Activated CD4-positive, alpha-beta T cell treated with anti-CD3 and anti-CD28 coated beads, Interleukin-2, amount 10 ng/mL, durations not matched to agents 7 days and 5 days (primary cell): ENCODE data around the gene GIGYF2. TPM values are rescaled to one million over a fixed set of nuclear protein-coding genes. Genes with fewer than 3 reads are reported as not detected.
"Not testable (repeated sequence)": the region's sequence is repeated elsewhere in the genome, so short reads cannot be mapped to it uniquely, and the experiment has no call there.

Experiments
- CTCF ChIA-PET: fragments of 350-600 bp; sonication (Branson Sonifier 250); formaldehyde crosslinking; loops from one replicate; lab custom pipeline; 2021; ENCODE audit warnings: antibody characterized with exemption; lab: Charles Lee
- POLR2A ChIA-PET: fragments of 350-600 bp; sonication (Branson Sonifier 250); formaldehyde crosslinking; loops from one replicate; lab custom pipeline; 2021; ENCODE audit warnings: antibody characterized with exemption; lab: Charles Lee
- DNase-seq: peaks from one replicate; pipeline ENCODE4 v3.0.0-alpha.2; 2020
- H3K27ac Mint-ChIP-seq: one replicate; pipeline ENCODE4 v1.8.0; 2021; ENCODE audit warnings: mild to moderate bottlenecking, moderate library complexity, mixed read lengths
- H3K27me3 Mint-ChIP-seq: one replicate; pipeline ENCODE4 v1.8.0; 2021; ENCODE audit warnings: mixed read lengths
- H3K36me3 Mint-ChIP-seq: one replicate; pipeline ENCODE4 v1.8.0; 2021; ENCODE audit warnings: low read depth, mixed read lengths
- H3K4me1 Mint-ChIP-seq: one replicate; pipeline ENCODE4 v1.8.0; 2021; ENCODE audit warnings: mixed read lengths
- H3K4me3 Mint-ChIP-seq: one replicate; pipeline ENCODE4 v1.8.0; 2021; ENCODE audit warnings: mild to moderate bottlenecking, moderate library complexity, mixed read lengths
- H3K9me3 Mint-ChIP-seq: one replicate; pipeline ENCODE4 v1.8.0; 2021; ENCODE audit warnings: mixed read lengths
- total RNA-seq, 2 experiments: library from RNA; stranded (reverse); gene quantifications; one replicate each; pipeline ENCODE4 v1.2.3, GENCODE V29; 2021

The GIGYF2 gene
- total RNA-seq, 2 experiments from 2014 or later, result 54.3 to 58.7 TPM

- Mint-ChIP-seq H3K27me3 (peaks cover 6% of the 10 kb centered on the region), H3K9me3 (no peaks in the 10 kb centered on the region), H3K27ac (no peak overlapping the region), H3K4me1 (peaks cover 5% of the 10 kb centered on the region), H3K36me3 (no peaks in the 10 kb centered on the region), H3K4me3 (no peak overlapping the region)
- ChIA-PET CTCF (interaction anchor here (0.6 kb wide), 1 partner anchor 1173 kb away, joined by 3 read pairs; no protein-coding TSS in a partner anchor), POLR2A (no interaction called here)
- DNase-seq, result no peak
Observed at GRCh38 chr2:232672588-232672987, 24.5 kb upstream of the GIGYF2 start.

- H3K4me3 Mint-ChIP-seq, result no peak overlapping the region
- no peaks in the 10 kb centered on the region for H3K9me3 Mint-ChIP-seq
- DNase-seq, result no peak
- H3K4me1 Mint-ChIP-seq, result peaks cover 5% of the 10 kb centered on the region
- no peaks in the 10 kb centered on the region for H3K36me3 Mint-ChIP-seq
- H3K27me3 Mint-ChIP-seq, result peaks cover 7% of the 10 kb centered on the region
- H3K27ac Mint-ChIP-seq, result no peak overlapping the region
- ChIA-PET POLR2A (no interaction called here), CTCF (no interaction called here)
Observed at GRCh38 chr2:232674491-232674890, 22.6 kb upstream of the GIGYF2 start.

- ChIA-PET CTCF (no interaction called here), POLR2A (no interaction called here)
- H3K36me3 Mint-ChIP-seq, result no peaks in the 10 kb centered on the region
- H3K27ac Mint-ChIP-seq, result no peak overlapping the region
- H3K4me1 Mint-ChIP-seq, result peaks cover 5% of the 10 kb centered on the region
- DNase-seq, result no peak
- H3K27me3 Mint-ChIP-seq, result peaks cover 11% of the 10 kb centered on the region
- no peak overlapping the region for H3K4me3 Mint-ChIP-seq
- H3K9me3 Mint-ChIP-seq, result no peaks in the 10 kb centered on the region
Observed at GRCh38 chr2:232675381-232675780, 21.8 kb upstream of the GIGYF2 start.

GRCh38 chr2:232680006-232680405, 17.1 kb upstream of the GIGYF2 start:
- no peak overlapping the region for H3K27ac Mint-ChIP-seq
- POLR2A ChIA-PET, result no interaction called here
- DNase-seq, result no peak
- no peaks in the 10 kb centered on the region for H3K36me3 Mint-ChIP-seq
- CTCF ChIA-PET, result interaction anchor here (0.6 to 0.9 kb wide), 3 partner anchors 14 to 446 kb away, joined by 3 read pairs; no protein-coding TSS in a partner anchor
- H3K27me3 Mint-ChIP-seq, result peaks cover 25% of the 10 kb centered on the region
- H3K9me3 Mint-ChIP-seq, result no peaks in the 10 kb centered on the region
- H3K4me1 Mint-ChIP-seq, result peaks cover 5% of the 10 kb centered on the region
- H3K4me3 Mint-ChIP-seq, result no peak overlapping the region

- no peak overlapping the region for H3K4me3 Mint-ChIP-seq
- POLR2A ChIA-PET, result no interaction called here
- H3K36me3 Mint-ChIP-seq, result no peaks in the 10 kb centered on the region
- H3K27me3 Mint-ChIP-seq, result peaks cover 25% of the 10 kb centered on the region
- no peaks in the 10 kb centered on the region for H3K9me3 Mint-ChIP-seq
- peaks cover 1% of the 10 kb centered on the region for H3K4me1 Mint-ChIP-seq
- CTCF ChIA-PET, result no interaction called here
- H3K27ac Mint-ChIP-seq, result no peak overlapping the region
- no peak for DNase-seq
Observed at GRCh38 chr2:232681527-232681926, 15.6 kb upstream of the GIGYF2 start.

- H3K27me3 Mint-ChIP-seq, result peaks cover 25% of the 10 kb centered on the region
- ChIA-PET CTCF (no interaction called here), POLR2A (no interaction called here)
- no peaks in the 10 kb centered on the region for H3K36me3 Mint-ChIP-seq
- no peak for DNase-seq
- no peak overlapping the region for H3K4me3 Mint-ChIP-seq
- no peaks in the 10 kb centered on the region for H3K4me1 Mint-ChIP-seq
- H3K27ac Mint-ChIP-seq, result no peak overlapping the region
- H3K9me3 Mint-ChIP-seq, result no peaks in the 10 kb centered on the region
Observed at GRCh38 chr2:232683368-232683767, 13.8 kb upstream of the GIGYF2 start.

- DNase-seq, H3K36me3 Mint-ChIP-seq: not testable (repeated sequence)
Observed at GRCh38 chr2:232685391-232685790, 11.7 kb upstream of the GIGYF2 start.

GRCh38 chr2:232687382-232688160, 9.6 kb upstream of the GIGYF2 start:
- CTCF ChIA-PET, result interaction anchor here (0.6 kb wide), 2 partner anchors 81 to 1739 kb away, joined by 3 to 4 read pairs; no protein-coding TSS in a partner anchor
- Mint-ChIP-seq H3K36me3 (no peaks in the 10 kb centered on the region), H3K4me1 (no peaks in the 10 kb centered on the region)

More at GRCh38 chr2:232685391-232685790, 11.7 kb upstream of the GIGYF2 start:
- H3K27me3 Mint-ChIP-seq, result peaks cover 19% of the 10 kb centered on the region
- H3K4me3 Mint-ChIP-seq, H3K27ac Mint-ChIP-seq, H3K4me1 Mint-ChIP-seq, CTCF ChIA-PET, H3K9me3 Mint-ChIP-seq, POLR2A ChIA-PET: not testable (repeated sequence)

GRCh38 chr2:232688201-232688600, 8.9 kb upstream of the GIGYF2 start:
- no peaks in the 10 kb centered on the region for H3K36me3 Mint-ChIP-seq
- no peak for DNase-seq
- no peaks in the 10 kb centered on the region for H3K4me1 Mint-ChIP-seq
- ChIA-PET POLR2A (no interaction called here), CTCF (interaction anchor here (0.6 to 1.2 kb wide), 4 partner anchors 16 to 81 kb away, joined by 3 to 5 read pairs (median 3); no protein-coding TSS in a partner anchor)
- H3K27ac Mint-ChIP-seq, result no peak overlapping the region
- no peaks in the 10 kb centered on the region for H3K9me3 Mint-ChIP-seq
- H3K27me3 Mint-ChIP-seq, result peaks cover 6% of the 10 kb centered on the region
- no peak overlapping the region for H3K4me3 Mint-ChIP-seq

More at GRCh38 chr2:232687382-232688160, 9.6 kb upstream of the GIGYF2 start:
- no peak for DNase-seq
- Mint-ChIP-seq H3K27me3 (peaks cover 6% of the 10 kb centered on the region), H3K27ac (no peak overlapping the region), H3K9me3 (no peaks in the 10 kb centered on the region), H3K4me3 (no peak overlapping the region)
- POLR2A ChIA-PET, result no interaction called here

GRCh38 chr2:232689152-232689910, 7.8 kb upstream of the GIGYF2 start:
- Mint-ChIP-seq H3K27me3 (no peaks in the 10 kb centered on the region), H3K27ac (no peak overlapping the region), H3K36me3 (no peaks in the 10 kb centered on the region), H3K4me1 (no peaks in the 10 kb centered on the region), H3K4me3 (no peak overlapping the region), H3K9me3 (no peaks in the 10 kb centered on the region)
- no peak for DNase-seq
- CTCF ChIA-PET, result interaction anchor here (0.9 to 1.2 kb wide), 3 partner anchors 13 to 27 kb away, joined by 3 to 4 read pairs (median 3); no protein-coding TSS in a partner anchor
- POLR2A ChIA-PET, result no interaction called here

- DNase-seq, CTCF ChIA-PET, H3K4me3 Mint-ChIP-seq, H3K27me3 Mint-ChIP-seq, H3K9me3 Mint-ChIP-seq, H3K4me1 Mint-ChIP-seq, H3K36me3 Mint-ChIP-seq, POLR2A ChIA-PET, H3K27ac Mint-ChIP-seq: not testable (repeated sequence)
Observed at GRCh38 chr2:232691117-232691516, 6.0 kb upstream of the GIGYF2 start.

GRCh38 chr2:232693344-232693743, 3.8 kb upstream of the GIGYF2 start:
- Mint-ChIP-seq H3K4me1 (peaks cover 14% of the 10 kb centered on the region), H3K27ac (no peak overlapping the region), H3K27me3 (peaks cover 2% of the 10 kb centered on the region), H3K36me3 (peaks cover 5% of the 10 kb centered on the region), H3K9me3 (peaks cover 2% of the 10 kb centered on the region), H3K4me3 (no peak overlapping the region)
- ChIA-PET CTCF (no interaction called here), POLR2A (no interaction called here)
- DNase-seq, result no peak

- Mint-ChIP-seq H3K36me3 (peaks cover 27% of the 10 kb centered on the region), H3K9me3 (peaks cover 2% of the 10 kb centered on the region), H3K27ac (peak overlapping the region; percentile 61), H3K27me3 (peaks cover 2% of the 10 kb centered on the region), H3K4me1 (peaks cover 37% of the 10 kb centered on the region), H3K4me3 (peak overlapping the region; percentile 97)
- ChIA-PET CTCF (no interaction called here), POLR2A (no interaction called here)
- no peak for DNase-seq
Observed at GRCh38 chr2:232696609-232697058, 497 bp upstream of the GIGYF2 start.
